ENCODE results near the gene AGRN.

DNA sequence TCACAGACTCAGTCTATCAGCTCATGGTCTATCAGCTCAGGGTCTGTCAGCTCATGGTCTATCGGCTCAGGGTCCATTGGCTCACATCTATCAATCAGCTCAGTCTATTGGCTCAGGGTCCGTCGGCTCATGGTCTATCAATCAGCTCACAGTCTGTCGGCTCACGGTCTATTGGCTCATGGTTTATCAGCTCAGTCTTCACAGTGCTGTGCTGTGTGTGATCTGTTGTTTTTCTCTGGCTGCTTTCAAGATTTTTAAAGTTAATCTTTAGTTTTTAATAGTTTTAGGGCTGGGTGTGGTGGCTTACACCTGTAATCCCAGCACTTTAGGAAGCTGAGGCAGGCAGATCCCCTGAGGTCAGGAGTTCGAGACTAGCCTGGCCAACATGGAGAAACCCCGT is 81.6 kb downstream of the AGRN start:
- TF ChIP-seq, protein P1, sequence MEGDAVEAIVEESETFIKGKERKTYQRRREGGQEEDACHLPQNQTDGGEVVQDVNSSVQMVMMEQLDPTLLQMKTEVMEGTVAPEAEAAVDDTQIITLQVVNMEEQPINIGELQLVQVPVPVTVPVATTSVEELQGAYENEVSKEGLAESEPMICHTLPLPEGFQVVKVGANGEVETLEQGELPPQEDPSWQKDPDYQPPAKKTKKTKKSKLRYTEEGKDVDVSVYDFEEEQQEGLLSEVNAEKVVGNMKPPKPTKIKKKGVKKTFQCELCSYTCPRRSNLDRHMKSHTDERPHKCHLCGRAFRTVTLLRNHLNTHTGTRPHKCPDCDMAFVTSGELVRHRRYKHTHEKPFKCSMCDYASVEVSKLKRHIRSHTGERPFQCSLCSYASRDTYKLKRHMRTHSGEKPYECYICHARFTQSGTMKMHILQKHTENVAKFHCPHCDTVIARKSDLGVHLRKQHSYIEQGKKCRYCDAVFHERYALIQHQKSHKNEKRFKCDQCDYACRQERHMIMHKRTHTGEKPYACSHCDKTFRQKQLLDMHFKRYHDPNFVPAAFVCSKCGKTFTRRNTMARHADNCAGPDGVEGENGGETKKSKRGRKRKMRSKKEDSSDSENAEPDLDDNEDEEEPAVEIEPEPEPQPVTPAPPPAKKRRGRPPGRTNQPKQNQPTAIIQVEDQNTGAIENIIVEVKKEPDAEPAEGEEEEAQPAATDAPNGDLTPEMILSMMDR (IDR thresholded peaks at IDR 0.05): no peak
- TF ChIP-seq POLR2AphosphoS5 (IDR thresholded peaks at IDR 0.05) (no peak), EP300 (IDR thresholded peaks at IDR 0.05) (no peak)

Data from suprapubic skin (tissue), 4 donors.